GM12878 (cell line): Measurements from ENCODE around the gene GRN. TPM values are rescaled to one million over a fixed set of nuclear protein-coding genes. Genes with fewer than 3 reads are reported as not detected.

Experiments used
- ATAC-seq: fragments of 200-7000 bp; cut with Tn5 transposase; 3 replicates; pipeline ENCODE4 v1.9.1; 2020; ENCODE audit warnings: mild to moderate bottlenecking, moderate library complexity
- BruUV-seq: library from RNA; stranded (reverse); fragments of 400-500 nt; replicated peaks from 2 replicates; lab custom pipeline; 2021; lab: Mats Ljungman, UMichigan
- CTCF ChIA-PET: fragments of 300-600 bp; sonication (Branson Sonifier 250); formaldehyde crosslinking; extraction: SDS; loops from one replicate; lab custom pipeline; 2021; ENCODE audit warnings: inconsistent platforms; lab: Yijun Ruan, JAX
- POLR2A ChIA-PET: fragments of 350-600 bp; formaldehyde crosslinking; extraction: SDS; loops from one replicate; lab custom pipeline; 2021; ENCODE audit warnings: inconsistent platforms; lab: Charles Lee
- RAD21 ChIA-PET: fragments of 300-600 bp; sonication (Branson Sonifier 250); formaldehyde crosslinking; loops from one replicate; lab custom pipeline; 2023; ENCODE audit warnings: antibody characterized with exemption; ENCODE audit not compliant: unreplicated experiment; lab: Charles Lee
- SMC1A ChIA-PET: fragments of 300-600 bp; sonication (Branson Sonifier 250); formaldehyde crosslinking; loops from one replicate; lab custom pipeline; 2023; ENCODE audit not compliant: unreplicated experiment, uncharacterized antibody; lab: Charles Lee
- DNase-seq: peaks from one replicate; pipeline ENCODE4 v3.0.0-alpha.2; 2011; ENCODE audit warnings: low read depth, low spot score
- FAIRE-seq: peaks from 3 replicates; lab custom pipeline; 2011; peaks lifted over from hg19 to GRCh38; lab: Jason Lieb, UNC
- H2AFZ ChIP-seq: 2 replicates; pipeline ENCODE4 v1.6.0; 2011; ENCODE audit warnings: low read depth, low read length, control low read depth; ENCODE audit not compliant: control insufficient read depth
- H3K27ac ChIP-seq: 2 replicates; pipeline ENCODE4 v1.5.1; 2011; ENCODE audit warnings: control low read depth; ENCODE audit not compliant: control insufficient read depth, insufficient read depth
- H3K27me3 ChIP-seq, 2 experiments: replicated peaks in 1 of 2; 2 replicates each; pipeline versions ENCODE4 v1.6.0 to v1.6.1; 2011; ENCODE audit warnings: low read length in 1 of 2; ENCODE audit not compliant: control insufficient read depth in 2 of 2, insufficient read depth in 2 of 2
- H3K36me3 ChIP-seq, 2 experiments: 2 replicates each; pipeline ENCODE4 v1.5.1; 2011; ENCODE audit warnings: low read length in 1 of 2; ENCODE audit not compliant: control insufficient read depth in 2 of 2, insufficient read depth in 2 of 2
- H3K4me1 ChIP-seq: 2 replicates; pipeline ENCODE4 v1.6.1; 2011; ENCODE audit warnings: mild to moderate bottlenecking, low read length, moderate library complexity, mixed read lengths; ENCODE audit not compliant: control insufficient read depth, insufficient read depth
- H3K4me2 ChIP-seq: 2 replicates; pipeline ENCODE4 v1.6.0; 2011; ENCODE audit warnings: control low read depth; ENCODE audit not compliant: control insufficient read depth, insufficient read depth
- H3K4me3 ChIP-seq: fragments of 200-600 bp; sonication (generic); 2 replicates; pipeline ENCODE4 v1.5.1; 2016
- H3K79me2 ChIP-seq: 2 replicates; pipeline ENCODE4 v1.6.0; 2011; ENCODE audit warnings: low read length; ENCODE audit not compliant: control insufficient read depth, insufficient read depth
- H3K9ac ChIP-seq: 2 replicates; pipeline ENCODE4 v1.8.0; 2011; ENCODE audit warnings: low read length, control low read depth, mixed read lengths; ENCODE audit not compliant: control insufficient read depth, insufficient read depth
- H3K9me3 ChIP-seq: replicated peaks from 3 replicates; pipeline ENCODE4 v1.5.1; 2011; ENCODE audit warnings: mild to moderate bottlenecking, low read length; ENCODE audit not compliant: control insufficient read depth, insufficient read depth
- H4K20me1 ChIP-seq: 2 replicates; pipeline ENCODE4 v1.6.0; 2011; ENCODE audit not compliant: control insufficient read depth, insufficient read depth
- ATF2 ChIP-seq: IDR thresholded peaks from 2 replicates; pipeline ENCODE4 v1.6.1; 2012; ENCODE audit warnings: low read length, inconsistent platforms
- CUX1 ChIP-seq: IDR thresholded peaks from 2 replicates; pipeline ENCODE4 v1.6.1; 2012; ENCODE audit warnings: improper control_type of control experiment, low read depth, low read length; ENCODE audit not compliant: insufficient replicate concordance
- IKZF1 ChIP-seq: fragments of 450-650 bp; conservative IDR thresholded peaks from 2 replicates; pipeline ENCODE4 v1.6.1; 2017; ENCODE audit warnings: antibody characterized with exemption, mild to moderate bottlenecking
- LARP7 ChIP-seq: fragments of 450-650 bp; IDR thresholded peaks from 2 replicates; pipeline ENCODE4 v1.6.1; 2017; ENCODE audit warnings: mild to moderate bottlenecking
- POLR2AphosphoS5 ChIP-seq: IDR thresholded peaks from 2 replicates; pipeline ENCODE4 v1.6.1; 2011; ENCODE audit warnings: mild to moderate bottlenecking, low read length, inconsistent platforms
- RAD51 ChIP-seq: fragments of 450-650 bp; IDR thresholded peaks from 2 replicates; pipeline ENCODE4 v1.6.1; 2016; ENCODE audit warnings: moderate library complexity, mild to moderate bottlenecking, inconsistent platforms
- USF2 ChIP-seq: IDR thresholded peaks from 2 replicates; pipeline ENCODE4 v1.6.1; 2011; ENCODE audit warnings: low read depth, low read length, improper control_type of control experiment, borderline replicate concordance
- in situ Hi-C: fragments of 300-500 bp; cut with MboI; formaldehyde crosslinking; loops from 9 replicates; pipeline ENCODE4 v1.14.3; 2018; ENCODE audit warnings: mixed read lengths
- intact Hi-C: fragments of 100-400 bp; cut with micrococcal nuclease; formaldehyde crosslinking; loops from one replicate; pipeline ENCODE4 v1.14.2; 2022; ENCODE audit not compliant: unreplicated experiment
- polyA plus RNA-seq, 11 experiments: library from polyadenylated mRNA; depleted of rRNA in 4 of 11; unstranded in 6 of 11; stranded (reverse) in 5 of 11; fragments of >200 nt; fragmentation: Nextera tagmentation in 4 of 11; fragmentation: Illumina TruSeq in 1 of 11; extraction: Ambion mirVana in 4 of 11; extraction: Trizol in 1 of 11; gene quantifications; 1 replicate in 1 of 11; 2 replicates in 10 of 11; pipeline versions ENCODE4 v1.2.1 to v1.2.3, GENCODE V29; 2011 to 2016; ENCODE audit warnings: inconsistent platforms in 2 of 11, missing spikeins in 2 of 11, low read depth in 1 of 11
- total RNA-seq, 4 experiments: library from RNA; depleted of rRNA in 3 of 4; stranded (reverse); fragments of >200 nt in 3 of 4; fragmentation: Illumina TruSeq in 1 of 4; extraction: Trizol in 1 of 4; gene quantifications; 2 replicates each; pipeline versions ENCODE4 v1.2.1 to v1.2.3, GENCODE V29; 2013 to 2021

Gene GRN
- total and polyA plus RNA-seq, 10 of the 15 experiments (the other 5 are each of a cell fraction or from before 2014, with no cell fraction given), result 22.3 to 389 (median 139) TPM

GRCh38 chr17:44297975-44298374 is 47.1 kb upstream of the GRN start (continued):
- TF ChIP-seq CUX1 (no peak), USF2 (no peak)

- no peaks in the 10 kb centered on the region for H3K9me3 ChIP-seq
- BruUV-seq, result no TSS peak
- ATAC-seq (no peak), DNase-seq (no peak), FAIRE-seq (no peak)
- RAD21 ChIA-PET, result interaction anchor here (1.0 kb wide), 1 partner anchor 83 kb away, joined by 3 read pairs; no protein-coding TSS in a partner anchor
- intact Hi-C loops, result no loop called here
- TF ChIP-seq POLR2AphosphoS5 (no peak), ATF2 (no peak), LARP7 (no peak), IKZF1 (no peak), RAD51 (no peak)
- H3K4me2 ChIP-seq, result no peak overlapping the region
- no peaks in the 10 kb centered on the region for H3K36me3 ChIP-seq
- H3K4me1 ChIP-seq, result peaks cover 2% of the 10 kb centered on the region; the same call in 1 of the 2 replicates
- POLR2A ChIA-PET, result interaction anchor here (1.2 kb wide), 1 partner anchor 118 kb away, joined by 3 read pairs; the partner anchor contains the start of gene TMUB2
- no peak overlapping the region for H3K4me3 ChIP-seq
- no peak overlapping the region for H3K27ac ChIP-seq
- no peak overlapping the region for H3K9ac ChIP-seq
- H3K79me2 ChIP-seq, result no peaks in the 10 kb centered on the region
- peaks cover 6 to 10% of the 10 kb centered on the region in 2 experiments for H3K27me3 ChIP-seq
- in situ Hi-C loops, result no loop called here
- CTCF ChIA-PET, result interaction anchor here (1.1 to 1.2 kb wide), 2 partner anchors 27 to 95 kb away, joined by 3 to 4 read pairs; no protein-coding TSS in a partner anchor
- H4K20me1 ChIP-seq, result no peaks in the 10 kb centered on the region
- no peak overlapping the region for H2AFZ ChIP-seq
- SMC1A ChIA-PET, result no interaction called here
These were observed 40.5 kb upstream of the GRN start for GRCh38 chr17:44304651-44305050.
